ENCODE results near the gene OCRL.

The OCRL gene

DNA sequence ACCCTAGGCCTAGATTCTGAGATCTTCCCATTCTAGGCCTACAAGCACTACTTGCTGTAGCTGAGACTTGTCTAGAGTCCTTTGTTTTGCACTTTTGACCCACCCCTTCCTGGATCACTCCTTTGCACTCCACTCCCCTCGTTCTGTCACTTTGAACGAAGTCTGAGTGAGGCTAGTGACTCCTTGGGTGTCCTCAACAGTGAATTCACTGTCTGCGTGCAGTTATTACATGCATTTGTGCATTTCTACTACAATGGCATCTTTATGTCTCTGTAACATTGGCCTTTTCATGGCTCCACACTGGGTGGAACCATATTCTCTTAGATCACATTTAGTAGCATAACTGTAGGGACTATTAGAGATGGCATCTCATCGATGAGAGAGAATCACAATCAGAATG is 50.5 kb downstream of the OCRL start:
- DNase-seq, result no peak

DNA sequence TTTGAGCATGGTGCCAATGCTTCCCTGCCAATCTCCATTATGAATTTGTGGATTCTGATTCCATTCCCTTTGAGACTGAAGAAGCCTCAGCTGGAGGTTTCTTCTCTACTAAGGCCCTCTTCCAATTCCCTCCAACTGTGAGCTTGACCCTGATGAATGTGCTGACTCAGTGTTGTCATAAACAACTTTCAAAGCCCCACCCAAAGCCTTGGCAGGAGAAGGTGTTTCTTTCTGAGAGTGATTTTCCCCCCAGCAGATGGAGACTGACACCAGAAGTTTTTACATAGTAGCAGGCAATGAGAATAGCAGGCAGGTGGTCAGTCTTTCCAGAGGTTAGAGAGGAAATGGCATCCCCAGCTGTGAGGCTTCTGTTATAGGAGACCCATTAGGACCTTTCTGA is 53.1 kb downstream of the OCRL start:
- peak; percentile 2 for DNase-seq

DNA sequence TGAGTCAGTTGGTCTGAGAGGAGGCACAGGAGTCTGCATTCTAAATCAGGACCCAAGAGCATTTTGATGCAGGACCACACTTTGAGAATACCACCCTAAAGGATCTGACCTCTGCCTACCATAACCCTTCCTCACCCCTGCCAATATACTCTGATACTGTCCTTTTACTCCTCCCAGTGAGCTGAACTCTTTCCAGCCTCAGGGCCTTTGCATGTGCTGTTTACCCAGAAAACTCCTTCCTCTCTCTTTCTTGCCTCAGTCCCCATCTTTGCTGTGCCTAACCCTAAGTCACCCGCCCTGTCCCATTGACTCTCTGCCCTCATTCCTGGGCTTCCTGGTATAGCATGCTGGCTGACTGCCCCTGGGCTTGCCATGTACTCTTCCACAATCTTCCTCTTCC is 54.7 kb downstream of the OCRL start:
- no peak for DNase-seq

DNA sequence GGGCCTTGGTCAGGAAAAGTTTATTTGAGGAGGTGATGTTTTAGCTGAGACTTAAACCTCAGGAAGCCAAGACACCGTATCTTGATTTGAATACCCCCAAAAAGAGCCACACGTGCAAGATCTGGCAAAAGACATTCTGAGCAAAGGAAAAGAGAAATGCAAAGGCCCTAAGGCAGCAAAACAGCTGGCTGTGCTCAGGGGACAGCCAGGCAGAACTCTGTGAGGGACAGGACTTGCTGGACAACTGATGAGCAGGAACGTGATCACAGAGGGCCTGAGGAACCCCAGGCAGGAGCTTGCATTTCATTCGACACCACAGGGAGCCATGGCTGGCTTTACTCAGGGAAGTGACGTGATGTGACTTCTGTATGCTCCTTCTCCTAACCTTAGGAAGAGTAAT is 56.0 kb downstream of the OCRL start:
- DNase-seq, result no peak

DNA sequence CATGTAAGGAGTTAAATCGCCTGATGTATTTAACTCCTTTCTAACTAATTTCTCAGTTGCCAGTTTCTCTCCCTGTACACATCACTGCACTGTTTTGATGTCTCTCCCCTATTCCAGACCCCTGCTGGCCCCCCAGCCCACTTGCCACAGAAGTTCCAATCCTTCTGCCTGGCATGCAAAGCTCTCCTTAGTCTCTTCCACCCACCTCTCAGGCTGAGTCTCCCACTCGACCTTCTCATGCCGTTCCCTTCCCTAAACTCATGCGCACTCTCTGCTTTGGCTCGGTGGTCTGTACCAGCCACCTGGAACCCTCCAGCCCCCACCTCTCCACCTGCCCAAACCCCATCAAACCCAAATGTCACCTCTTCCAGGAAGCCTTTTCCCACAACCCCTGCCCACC is 57.8 kb downstream of the OCRL start:
- DNase-seq, result no peak

DNA sequence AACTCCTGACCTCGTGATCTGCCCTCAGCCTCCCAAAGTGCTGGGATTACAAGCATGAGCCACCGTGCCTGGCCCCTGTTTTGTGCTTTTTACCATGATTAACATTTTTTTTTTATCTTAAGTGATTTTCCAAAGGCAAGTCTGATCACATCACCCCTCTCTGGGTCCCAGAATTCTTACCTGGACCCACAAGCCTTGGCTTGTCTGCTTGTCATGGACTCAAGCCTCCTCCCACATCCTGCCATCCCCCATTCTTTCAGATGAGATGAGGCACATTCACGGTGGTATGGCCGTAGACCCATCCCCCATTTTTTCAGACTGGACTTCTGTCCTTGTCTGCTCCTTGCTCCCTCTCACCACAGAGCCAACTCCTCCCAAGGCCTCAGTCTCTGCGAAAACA is 59.4 kb downstream of the OCRL start:
- DNase-seq, result no peak

DNA sequence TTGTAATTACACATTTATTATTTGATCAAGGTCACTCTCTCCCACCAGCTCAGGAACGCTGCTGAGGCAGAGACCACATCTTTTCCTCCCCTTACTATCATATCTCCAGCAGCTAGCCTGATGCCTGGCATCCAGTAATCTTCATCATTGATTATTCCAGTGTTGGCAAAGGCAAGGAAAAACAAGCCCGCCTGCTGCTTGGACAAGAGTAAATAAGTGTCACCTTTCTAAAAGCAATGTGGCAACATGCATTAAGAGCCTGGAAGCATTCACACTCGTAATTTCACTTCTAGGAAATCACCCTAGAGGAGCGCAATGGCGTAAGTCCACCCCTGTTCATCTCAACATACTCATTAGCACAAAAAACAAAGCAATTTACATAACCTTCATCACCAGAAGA is 59.9 kb downstream of the OCRL start:
- DNase-seq, result no peak

DNA sequence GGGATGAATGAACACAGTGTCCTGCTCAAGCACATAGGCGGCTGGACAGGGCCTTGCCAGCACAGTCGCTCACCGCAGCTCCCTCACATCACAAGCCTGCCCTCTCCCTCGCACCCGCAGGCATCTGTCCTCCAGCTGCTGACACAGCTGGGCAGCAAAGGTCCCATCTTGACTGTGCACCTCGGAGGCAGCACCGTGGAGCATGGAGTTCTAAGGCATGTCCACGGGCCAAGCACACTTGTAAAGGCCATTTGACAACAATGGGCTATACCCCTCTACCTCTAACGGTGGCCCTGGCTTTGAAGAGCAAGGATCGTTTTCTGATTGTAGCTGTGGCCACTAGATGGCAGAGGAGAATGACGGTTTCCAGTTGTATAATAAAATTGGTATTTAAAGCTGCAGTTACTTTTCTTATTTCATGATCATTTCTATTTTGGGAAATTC is 60.9 kb downstream of the OCRL start:
- DNase-seq, result peak; percentile 20

DNA sequence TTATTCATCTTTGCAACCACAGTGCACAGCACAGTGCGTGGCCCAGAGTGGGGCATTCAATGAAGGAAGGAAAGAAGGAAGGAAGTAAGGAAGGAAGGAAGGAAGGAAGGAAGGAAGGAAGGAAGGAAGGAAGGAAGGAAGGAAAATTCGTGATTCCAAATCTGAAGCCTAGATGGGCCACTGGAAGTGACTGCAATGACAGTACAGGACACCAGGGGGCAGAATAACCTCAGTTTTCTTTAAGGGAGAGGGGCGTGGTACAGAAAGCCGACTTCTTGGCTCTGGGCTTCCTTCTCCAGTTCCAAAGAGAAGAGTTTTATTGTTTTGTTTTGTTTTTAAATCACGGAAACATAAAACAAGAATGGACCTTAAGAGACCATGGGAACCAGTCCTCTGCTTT is 66.9 kb downstream of the OCRL start:
- peak; percentile 48 for DNase-seq

DNA sequence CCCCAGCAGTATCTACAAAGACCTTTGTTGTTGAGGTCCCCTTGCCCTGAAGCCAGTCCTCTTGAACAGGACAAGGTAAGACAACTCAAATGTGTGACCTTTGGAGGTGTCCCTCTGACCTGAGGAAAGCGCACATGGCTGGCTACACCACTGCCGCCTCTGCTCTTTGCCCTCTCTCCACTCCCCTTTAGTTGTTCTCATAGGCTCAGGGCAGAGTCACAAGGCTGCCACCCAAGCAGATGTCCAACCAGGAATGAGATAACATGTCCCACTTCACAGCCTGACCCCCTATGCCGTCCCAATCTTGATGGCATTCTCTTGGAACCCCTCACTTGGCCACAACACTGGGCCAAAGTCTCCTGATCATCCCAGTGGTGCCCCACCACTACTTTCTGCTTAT is 68.4 kb downstream of the OCRL start:
- DNase-seq, result no peak

DNA sequence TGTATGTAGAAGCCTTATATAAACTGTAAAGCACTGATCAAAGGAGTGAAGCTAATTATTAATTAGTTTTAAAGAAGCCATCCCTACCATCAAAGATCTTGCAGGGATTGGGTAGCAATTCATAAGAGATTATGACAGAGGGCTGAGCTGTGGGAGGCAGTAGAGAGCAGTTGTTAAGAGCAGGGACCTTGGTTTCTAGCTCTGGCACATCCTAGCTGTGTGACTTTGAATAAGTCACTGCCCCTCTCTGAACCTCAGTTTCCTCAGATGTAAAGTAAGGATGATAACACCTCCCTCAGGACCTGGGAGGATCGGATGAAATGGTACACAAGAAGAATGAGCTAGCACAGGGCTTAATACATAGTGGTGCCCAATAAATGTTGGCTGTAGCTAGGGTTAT is 69.3 kb downstream of the OCRL start:
- DNase-seq, result no peak

DNA sequence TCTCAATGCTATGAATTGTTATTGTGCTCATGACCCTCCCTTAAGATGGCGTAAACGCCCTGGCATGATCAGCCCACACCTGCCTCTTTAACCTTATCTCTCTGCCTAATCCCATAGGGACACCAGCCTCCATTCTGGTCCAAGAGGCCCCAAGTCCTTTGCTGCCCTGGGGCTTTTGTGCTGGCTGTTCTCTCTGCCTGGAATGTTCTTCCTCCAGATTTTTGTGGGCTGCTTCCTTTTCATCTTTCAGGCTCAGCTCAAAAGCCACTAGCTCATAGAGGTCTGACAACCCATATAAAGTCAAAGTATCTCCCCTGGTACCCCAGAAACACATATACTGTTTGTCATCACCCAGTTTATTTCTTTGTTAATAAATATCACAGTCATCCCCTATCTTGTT is 72.3 kb downstream of the OCRL start:
- no peak for DNase-seq

DNA sequence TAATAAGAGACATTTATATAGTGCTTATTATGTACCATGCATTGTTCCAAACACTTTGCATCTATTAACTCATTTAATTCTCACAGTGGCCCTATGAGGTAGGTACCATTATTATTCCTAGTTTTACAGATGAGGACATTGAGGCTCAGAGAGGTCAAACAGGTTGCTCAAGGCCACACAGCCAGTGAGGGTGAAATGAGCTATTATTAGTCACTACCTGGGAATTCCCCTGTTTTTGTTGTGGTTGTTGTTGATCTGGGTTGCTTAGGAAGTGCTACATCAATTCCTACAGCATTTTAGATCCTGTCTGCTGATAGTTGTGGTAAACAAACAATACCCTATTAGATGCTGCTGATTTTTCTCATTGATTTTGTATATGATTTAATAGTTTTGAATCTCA is 73.5 kb downstream of the OCRL start:
- DNase-seq, result no peak

DNA sequence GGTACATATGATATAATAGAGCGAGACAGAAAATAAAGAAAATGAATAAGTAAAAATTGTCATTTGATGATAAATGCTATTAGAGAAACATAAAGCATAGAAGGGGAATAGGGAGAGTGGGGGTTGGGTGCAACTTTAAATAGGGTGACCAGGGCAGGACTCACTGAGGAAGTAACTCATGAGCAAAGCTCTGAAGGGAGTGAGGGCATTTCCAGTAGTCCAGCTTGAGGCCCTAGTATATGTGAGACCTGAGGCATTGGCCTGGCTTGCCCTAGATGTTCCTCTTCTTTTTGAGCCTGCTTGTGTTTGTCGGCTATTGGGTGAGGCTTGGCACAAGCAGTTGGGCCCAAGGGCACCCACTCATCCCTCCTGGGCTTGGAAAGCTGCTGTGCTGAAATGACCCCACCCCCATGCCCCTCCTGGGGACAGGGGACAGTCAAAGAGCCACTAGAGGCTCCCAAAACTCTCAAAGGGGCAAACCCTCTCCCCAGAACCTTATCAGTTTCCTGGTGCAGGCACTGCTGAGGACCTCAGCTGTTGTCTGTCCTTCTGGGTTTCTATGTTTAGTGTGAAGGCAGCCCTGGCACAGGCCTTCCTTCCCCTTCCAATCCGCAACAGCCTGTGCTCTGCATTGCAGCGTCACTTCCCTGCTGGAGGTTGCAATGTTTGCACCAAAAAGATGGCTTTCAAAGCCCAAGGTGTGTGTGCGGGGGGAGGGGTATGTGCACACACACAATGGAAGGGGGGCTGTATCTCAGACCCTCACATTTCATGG is 74.6 kb downstream of the OCRL start:
- no peak for DNase-seq

DNA sequence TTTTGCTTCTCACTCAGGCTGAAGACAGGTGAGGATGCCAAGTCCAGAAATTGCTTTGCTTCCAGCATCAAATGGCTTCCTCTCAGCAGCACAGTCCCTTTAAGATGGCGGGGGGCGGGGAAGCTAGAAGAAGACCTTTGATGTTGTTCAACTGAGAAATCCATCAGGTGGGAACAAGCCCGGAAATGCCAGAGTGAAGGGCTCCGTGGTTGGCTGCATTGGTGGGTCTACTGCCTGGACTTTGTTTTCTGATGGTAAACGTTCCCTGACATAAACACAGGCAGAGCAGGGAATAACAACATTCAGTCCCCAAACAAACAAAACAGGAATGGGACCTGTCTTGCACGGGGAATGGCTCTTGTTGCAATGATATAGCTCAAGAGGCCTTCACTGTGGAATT is 77.4 kb downstream of the OCRL start:
- DNase-seq, result no peak

DNA sequence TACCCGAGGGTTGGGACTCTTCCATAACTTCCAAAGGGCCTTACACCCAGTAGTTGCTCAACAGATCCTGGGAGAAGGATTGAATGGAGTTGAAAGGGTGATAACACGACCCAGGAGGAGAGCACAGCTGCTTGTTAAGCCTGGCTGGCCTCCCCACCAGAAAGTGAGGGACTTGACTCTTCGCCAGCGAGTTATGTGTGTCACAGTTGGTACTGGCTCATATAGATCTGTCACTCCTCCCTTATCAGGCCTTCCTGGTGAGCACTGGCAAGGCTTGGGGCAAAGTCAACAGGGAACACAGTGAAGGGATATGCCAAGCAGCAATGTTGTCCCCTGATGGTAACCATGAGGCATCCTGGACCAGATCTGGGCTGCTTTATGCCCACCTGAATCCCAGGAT is 78.9 kb downstream of the OCRL start:
- DNase-seq, result no peak

DNA sequence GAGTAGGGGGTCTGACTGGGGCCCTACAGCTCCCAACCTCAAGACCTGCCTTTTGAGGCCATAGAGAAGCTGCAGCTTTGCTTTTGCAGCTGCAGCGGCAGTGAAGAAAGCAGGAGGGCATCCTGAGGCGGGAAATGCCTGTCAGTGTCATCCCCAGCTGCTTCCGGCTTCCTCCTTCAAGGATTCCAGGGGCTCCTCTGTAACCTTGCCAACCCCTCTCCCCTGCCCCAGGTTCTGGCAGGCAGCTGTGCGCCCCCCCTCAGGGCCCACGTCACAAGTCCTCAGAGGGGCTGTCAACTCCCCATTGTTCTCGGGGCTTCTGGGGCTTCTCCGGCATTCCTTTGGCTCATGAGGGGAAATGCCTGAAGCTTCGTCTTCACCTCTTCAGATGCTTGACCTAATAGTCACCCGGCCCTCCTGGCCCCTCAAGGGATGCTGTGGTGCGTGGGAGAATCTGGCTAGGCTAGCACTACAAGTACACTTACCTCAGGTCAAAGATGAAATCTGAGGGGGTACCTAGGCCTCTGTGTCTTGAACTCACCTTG is 82.8 kb downstream of the OCRL start:
- DNase-seq, result no peak

DNA sequence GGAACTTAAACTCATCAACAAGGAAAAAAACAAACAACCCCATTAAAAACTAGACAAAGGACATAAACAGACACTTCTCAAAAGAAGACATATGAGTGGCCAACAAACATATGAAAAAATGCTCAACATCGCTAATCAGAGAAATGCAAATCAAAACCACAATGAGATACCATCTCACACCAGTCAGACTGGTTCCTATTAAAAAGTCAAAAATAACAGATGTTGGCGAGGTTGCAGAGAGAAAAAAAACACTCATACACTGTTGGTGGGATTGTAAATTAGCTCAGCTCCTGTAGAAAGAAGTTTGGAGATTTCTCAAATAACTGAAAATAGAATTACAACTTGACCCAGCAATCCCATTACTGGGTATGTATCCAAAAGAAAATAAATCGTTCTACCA is 86.0 kb downstream of the OCRL start:
- DNase-seq, result no peak

DNA sequence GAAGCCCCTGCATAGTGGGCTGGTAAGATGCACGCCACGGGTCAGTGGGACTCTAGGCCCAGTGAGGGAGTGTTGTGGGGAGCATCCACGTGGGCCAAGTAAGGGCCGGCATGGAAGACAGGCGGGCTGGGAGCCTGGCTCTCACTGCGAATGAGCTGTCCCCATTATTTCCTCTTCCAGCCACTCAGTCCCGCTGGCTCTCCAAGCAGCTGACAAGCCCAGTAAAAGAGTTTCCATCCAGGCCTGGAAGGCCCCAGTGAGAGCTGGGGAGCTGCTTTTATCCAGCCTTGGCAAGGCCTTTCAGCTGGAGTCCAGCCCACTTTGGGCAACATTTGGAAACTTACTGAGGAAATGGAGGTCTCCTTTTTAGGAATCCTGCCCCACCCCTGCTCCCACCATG is 89.8 kb downstream of the OCRL start:
- no peak for DNase-seq

DNA sequence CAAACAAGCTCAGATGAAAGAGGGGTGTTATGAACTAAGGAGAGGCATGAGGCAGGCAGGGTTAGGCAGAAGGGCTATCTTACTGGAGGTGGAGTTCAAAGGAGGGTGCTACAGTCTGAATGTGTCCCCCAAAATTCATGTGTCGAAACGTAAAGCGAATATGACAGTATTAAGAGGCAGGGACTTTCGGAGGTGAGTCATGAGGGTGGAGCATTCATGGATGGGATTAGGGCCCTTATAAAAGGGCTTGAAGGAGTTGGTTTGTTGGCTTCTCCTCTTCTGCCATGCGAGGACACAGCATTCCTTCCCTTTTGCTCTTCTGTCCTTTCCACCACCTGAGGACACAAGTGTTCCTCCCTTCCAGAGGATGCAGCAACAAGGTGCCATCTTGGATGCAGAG is 91.8 kb downstream of the OCRL start:
- no peak for DNase-seq

DNA sequence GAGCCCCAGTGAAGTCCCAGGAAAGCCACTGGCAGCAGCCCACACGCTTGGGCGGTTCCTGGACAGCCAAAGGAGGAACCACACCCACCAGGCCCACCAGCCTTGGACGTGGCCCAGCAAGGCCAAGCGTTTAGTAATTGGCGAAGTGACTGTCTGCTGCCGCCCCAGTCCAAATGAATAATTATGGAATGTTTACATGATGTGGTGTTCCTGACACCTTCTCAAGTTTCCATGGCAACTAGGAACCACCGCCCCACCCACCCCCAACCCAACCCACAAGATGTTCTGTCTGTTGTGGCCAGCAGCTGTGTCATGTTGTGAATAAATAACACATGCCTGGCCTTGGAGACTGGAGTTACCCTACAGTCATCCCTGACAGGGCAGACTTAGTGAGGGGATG is 92.4 kb downstream of the OCRL start:
- DNase-seq, result peak; percentile 36

DNA sequence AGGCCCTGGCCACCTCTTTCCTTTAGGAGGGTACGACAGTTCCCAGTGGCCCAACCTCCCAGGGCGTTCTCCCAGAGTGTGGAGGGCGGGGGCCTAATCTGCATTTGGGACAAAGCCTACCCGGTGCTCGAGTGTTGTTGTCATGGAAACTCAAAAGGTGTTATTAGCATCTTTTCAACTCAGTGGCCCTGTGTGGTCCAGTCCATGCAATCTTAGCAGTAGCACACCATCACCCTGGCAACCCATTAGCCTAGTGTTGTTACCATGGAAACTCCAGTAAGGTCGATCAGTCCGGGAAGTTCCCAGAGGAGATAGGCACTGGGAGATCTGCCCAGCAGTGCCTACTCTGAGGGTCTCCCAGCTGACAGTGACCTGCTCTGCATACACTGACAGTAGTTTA is 94.5 kb downstream of the OCRL start:
- no peak for DNase-seq

DNA sequence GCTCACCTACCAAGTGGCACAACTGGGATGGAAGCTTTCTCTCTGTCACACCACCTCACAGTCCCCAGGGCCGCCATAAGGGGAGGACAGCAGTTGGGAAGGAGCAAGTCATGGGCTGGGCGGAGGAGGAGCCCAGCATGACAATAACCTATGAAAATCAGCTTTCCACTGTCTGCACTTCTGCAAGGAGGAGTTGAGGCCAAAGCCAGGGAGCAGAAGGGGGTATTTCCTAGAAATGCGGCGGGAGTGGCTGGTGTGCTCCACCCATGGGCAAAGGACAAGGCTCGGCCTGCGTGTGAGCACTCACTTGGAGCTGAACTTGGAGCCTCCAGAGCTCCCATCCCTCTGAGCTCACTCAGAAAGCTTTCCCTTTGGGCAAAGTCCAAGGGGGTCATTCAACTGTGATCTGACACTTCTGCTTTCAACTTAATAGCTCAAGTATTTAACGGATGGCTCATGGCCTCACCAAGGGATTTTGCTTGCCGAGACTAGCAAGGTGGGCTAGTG is 96.2 kb downstream of the OCRL start:
- DNase-seq, result no peak

DNA sequence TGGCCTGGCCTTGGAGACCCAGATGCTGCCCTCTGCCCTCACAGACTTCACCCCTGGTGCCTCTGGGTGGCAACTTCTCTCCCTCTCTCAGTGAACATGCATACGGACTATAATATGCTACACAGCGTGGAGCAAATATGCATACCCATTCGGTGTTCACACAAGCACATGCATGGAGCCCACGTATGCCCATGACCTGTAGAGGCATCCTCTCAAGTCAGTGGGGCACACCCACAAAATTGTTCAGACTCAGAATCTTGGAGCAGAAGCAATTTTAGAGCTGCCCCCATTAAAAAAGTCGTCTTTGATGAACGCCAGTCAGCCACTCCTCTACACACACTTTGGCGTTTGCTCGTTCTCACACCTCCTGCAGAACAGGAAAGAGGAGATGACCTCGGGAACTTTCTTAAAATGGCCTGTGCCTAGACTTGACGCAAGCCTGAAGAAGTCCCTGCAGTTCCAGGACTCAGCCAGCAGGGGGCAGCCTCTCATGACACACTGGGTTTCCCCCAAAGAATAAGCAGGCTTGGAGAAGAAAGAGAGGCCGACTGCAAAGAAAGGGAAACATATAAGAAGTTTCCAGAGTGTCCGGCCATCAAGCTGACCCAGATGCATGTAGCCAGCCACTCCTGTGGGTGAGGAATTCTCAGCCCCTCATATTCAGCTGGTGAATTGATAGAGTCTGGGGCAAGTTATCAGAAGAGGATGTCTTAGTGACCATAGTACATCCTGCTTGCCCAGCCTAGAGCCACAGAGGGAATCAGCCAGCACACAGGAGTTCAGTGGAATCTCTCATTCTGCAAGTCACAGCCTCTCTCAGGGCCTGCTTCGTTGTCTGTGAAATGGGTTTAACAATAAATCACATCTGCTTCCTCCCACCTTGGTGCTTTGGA is 97.4 kb downstream of the OCRL start:
- DNase-seq, result peak; percentile 54
